ENCODE results near the gene GRIK2.
"Not testable (repeated sequence)": the region's sequence is repeated elsewhere in the genome, so short reads cannot be mapped to it uniquely, and the experiment has no call there.

GRIK2 gene

DNA sequence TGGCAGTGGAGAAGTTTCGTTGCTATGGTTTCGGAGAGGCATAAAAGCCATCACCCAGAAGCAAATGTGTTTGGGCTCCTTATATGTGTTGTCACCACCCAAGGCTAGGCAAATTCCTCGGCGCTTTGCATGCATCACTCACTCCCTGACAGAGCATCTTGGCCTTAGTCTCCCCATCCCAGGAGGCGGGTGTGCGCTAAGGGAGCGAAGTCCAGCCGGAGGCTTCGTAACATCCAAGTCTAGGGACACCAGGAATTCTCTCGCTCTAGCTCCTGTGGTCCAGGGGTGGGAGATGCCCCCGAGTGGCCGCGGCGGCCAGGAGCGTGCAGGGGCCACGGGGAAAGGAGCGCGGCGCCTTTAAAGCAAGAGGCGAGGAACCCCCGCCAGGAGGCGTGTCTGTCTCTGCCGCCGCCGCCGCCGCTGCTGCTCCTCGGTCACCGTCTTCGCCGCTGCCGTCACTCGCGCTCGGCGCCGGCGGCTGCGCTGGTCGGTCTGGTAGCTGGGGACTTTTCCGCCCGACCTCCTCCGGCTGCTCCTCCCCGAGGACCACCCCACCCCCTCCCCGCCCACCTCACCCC, at the start of gene GRIK2:
TSS of gene GRIK2 (plus strand) at position 458 of the 578 bp plus-strand sequence.
- DNase-seq, result peak; percentile 14

DNA sequence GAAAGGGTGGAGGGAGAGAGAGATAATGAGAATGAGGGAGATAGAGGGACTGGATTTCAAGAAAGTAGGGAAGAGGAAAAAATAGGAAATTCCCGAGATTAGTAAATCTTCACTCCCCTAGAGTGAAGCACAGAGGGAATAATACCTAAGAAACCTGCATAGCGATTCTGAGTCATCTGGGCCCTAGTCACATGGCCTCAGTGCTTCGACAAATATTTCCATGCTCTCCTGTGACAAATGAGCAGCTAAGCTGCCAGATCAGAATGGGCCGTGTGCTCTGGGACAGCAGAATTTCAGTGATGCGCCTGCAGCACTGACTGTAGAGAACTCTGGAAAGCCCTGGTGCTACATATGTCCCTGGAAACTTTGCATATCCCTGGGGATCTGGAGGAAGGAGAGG, 48.6 kb upstream of the GRIK2 start:
- no peak for DNase-seq

DNA sequence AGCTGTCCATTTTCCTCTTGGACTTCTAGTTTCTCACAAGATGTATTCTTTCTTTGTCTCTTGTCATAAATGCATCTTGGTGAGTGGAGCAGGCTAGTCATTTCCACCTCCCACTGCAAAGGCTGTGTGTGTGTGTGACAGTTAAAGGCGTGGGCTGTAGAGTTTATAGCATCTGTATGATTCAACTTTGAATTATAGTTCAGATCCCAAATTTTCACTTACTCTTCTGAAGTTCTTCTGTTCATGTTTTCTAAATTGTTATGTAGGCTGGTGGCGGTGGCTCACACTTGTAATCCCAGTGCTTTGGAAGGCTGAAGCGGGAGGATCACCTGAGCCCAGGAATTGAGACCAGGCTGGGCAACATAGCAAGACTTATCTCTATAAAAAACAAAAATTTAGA, 44.7 kb upstream of the GRIK2 start:
- DNase-seq, result no peak

DNA sequence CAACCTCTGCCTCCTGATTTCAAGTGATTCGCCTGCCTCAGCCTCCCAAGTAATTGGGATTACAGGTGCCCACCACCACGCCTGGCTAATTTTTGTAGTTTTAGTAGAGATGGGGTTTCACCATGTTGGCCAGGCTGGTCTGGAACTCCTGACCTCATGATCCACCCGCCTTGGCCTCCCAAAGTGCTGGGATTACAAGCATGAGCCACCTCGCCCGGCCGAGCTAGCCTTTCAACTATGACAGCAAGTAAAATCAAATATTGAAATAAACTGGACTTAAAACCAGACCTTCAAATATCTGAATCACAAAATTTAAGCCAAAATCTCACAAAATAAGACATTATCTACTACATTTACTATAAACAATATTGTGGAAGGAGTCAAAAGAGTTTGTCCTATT, 42.9 kb upstream of the GRIK2 start:
- not testable (repeated sequence) for DNase-seq

DNA sequence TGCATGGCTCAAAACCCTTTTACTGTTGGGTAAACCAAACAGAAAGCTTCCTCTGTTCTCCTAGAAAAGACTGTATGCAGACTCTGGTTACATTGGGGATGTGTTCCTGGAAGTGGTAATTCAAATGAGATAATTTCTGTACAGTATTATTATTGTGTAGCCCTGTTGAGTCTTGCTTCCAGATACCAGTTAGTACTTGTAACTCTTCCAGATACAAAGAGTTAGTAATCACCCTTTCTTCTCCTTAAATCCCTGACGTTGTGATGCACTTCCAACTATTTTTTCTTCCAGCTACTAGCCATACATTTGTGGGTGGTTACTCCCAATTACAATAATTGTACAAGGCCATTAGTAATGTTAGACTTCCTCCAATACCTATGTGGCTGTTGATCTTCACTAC, 42.3 kb upstream of the GRIK2 start:
- no peak for DNase-seq

DNA sequence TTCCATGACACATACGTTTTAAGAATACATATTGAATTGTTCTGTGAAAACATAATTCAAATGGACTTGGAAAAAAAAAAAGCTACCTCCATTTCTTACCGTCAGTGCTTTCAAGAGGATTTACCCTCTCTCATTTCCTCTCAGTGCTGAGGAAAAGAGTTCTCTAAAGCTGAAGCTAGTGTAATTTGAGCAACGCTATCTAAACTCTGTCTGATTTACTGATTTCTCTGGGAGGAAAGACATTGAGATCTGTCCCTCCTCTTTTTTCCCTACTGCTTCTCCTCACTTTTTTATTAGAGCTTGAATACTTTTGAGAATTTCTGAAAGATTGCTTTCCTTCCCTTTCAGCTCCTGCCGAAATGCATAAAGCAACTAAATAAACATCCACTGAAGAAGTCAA, 41.2 kb upstream of the GRIK2 start:
- no peak for DNase-seq

DNA sequence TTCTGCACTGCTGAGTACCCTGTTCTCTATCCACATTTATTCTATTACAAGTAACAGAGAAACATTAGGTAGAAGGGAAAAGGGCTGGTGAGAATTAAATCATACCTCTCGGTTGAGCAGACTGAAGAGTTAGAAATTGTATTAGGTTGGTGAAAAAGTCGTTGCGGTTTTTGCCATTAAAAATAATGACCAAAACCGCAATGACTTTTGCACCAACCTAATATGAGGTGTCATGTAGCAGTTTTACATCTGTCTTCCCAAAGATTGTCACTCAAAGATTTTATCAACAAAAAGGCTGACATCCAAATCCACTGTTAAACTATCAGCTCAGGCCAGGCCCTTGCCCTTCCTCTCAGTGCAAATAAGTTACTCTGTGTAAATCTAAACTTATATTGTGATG, 28.3 kb upstream of the GRIK2 start:
- DNase-seq, result no peak

DNA sequence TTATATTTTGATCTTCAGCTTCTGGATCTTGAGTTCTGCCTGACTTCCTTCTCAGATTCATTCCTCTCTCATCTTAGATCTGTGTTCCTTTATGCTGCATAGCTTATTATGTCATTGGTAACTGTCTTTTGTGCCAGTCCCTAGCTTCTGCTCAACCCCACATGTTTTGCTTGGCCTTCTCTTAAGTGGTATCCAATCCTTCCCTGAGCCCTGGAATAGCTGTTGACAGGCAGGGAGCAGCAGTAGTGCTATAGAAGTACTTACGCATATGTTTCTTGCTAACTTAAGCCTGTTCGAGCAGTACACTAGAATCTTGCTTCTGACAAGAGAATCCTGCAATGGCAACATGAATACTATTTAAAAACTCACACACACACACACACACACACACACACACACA, 13.6 kb upstream of the GRIK2 start:
- DNase-seq, result no peak

DNA sequence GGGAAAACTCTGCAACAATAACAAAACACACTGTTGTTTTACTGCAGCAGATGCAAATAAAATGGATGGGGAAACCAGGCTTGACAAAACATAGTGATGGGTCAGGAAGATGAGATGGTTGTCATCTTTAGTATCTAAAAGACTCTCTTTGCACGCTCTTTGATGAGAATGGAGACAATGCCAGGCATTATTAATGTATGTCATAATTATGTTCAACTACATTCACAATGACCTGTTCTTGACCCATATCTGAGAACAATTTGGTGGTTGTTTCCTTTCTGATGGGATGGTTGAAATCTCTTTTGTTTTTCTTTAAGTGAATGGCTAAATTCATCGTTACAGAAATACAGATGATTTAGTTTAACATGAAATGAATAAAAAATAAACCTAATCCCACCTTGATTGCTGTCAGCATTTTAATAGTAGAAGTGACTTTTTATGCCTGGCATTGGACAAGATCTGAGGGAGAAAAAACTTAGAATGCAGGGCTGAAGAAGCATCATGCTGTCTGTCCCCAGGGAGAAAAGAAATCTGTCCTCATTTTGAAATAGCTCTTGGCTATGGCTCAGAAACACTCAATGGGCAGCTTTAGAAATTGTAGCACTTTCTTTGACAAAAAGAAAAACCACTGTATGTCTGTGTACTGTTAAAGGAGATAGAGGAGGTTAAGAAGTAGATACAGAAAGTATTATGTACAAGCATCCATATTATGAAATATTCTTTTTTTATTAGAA, 12.4 kb upstream of the GRIK2 start:
- DNase-seq, result no peak

DNA sequence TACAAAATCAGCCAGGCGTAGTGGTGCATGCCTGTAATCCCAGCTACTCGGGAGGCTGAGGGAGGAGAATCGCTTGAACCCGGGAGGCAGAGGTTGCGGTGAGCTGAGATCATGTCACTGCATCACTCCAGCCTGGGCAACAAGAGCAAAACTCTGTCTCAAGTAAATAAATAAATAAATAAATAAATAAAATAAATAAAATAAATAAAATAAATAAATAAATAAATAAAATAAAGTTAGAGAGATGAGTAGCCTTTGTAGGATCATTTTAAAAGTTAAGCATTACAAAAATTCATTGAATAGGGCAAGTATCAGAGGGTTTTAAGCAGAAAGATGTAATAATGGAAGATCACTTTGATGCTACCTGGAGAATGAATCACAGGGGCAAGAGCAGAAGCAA, 9.8 kb upstream of the GRIK2 start:
- DNase-seq, result not testable (repeated sequence)

DNA sequence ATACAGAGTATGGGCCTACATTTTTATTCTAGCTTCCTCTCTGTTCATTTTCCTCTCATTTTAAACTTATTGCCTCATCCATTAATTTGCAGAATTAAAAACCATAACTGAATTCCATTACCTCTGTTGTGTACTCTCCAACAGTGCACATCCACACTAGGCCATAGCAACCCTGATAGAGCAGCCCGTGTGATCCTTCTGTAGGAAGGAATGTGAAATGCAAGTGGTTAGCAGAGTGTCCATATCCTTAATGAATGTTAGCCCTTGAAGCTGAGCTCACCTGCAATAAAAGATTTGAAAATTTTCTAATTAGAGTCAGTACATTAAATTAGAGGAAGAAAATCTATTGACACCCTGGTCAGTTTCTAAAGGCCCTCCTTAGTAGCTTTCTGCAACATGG, 6.5 kb upstream of the GRIK2 start:
- no peak for DNase-seq

DNA sequence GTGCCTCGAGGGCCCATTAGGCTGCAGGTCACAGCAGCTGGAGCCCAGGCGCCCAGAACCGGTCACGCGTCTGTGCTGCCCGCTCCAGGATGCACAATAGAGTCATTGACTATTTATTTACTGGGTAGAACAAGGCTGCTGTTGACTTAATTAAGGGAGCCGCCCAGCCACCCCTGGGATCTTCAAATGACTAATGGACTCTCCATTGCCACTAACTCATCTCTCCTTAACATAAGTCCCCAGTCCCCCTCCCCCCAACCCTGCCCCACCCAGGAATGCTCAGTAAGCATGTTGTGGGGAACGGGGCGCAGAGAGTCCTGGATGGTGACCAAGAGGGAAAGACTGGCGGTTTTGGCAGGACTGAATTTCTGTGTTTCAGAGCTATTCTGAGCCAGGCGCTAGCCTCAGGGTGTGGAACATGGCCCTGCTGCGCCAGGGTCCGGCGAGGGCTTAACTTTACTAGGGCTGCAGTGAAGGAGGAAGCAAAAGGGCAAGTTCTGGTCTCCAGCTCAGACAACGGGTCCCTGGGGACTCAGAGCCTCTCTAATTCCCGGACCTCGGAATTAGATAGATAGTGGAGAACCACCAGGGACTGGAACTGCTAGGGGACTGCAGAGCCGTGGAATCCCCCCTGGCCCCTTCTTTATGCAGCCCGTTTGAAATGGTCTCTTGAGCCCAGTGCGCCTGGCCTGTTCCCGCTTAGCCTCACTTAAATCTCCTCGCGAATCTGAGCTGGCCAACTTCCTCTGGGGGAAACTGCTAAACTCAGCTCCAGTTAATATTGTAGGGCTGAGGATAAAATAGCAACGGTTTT, 1.5 kb upstream of the GRIK2 start:
- DNase-seq, result no peak

DNA sequence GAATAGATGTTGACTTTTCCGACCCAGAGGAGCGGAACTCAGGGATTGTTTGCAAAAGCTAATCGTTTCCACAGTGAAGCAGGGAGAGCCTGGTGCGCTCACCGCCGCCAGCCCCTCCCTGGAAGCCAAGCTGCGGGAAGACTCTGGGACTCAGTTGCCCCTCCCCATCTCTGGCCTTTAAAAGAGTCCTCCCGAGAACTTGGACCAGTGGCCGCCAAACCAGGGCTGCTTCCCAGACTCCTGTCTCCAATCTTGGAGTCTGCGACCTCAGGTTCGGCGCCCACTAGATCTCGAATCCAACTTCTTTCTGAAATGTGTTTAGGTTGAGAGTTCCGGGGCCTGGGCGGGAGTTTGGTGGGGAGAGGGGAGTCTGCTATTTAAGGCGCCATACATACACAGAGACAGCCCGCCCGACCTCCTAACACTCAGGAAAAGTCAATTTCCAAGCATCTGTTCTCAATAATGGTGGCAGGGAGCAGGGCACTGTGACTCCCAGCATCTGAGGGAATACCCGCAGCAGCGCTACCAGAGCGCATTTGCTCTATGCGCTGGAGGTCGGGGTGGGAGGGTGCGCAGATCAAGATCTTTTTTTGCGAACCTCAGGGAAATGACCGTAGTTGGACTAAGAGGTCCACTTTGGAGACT, 800 bp upstream of the GRIK2 start:
- no peak for DNase-seq

DNA sequence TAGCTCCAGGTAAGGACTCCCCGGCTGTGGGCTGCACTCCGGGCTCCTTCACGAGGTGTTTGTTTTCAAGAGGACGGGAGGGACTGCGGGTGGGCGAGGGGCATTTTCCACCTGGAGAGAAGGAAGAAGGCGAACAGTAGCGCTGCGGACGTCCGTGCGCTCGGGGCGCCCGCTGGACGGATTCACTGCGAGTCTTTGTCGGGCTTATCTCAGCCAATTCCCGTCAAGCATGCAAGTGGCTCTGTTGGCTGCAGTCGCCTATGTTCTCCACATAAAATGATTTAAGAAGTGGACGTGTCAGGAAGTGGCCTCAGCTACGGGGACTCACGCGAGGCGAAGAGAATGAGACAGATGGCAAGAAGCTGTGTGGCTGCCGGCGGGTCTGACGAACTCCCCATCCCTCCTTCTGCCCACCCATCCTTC, 332 bp downstream of the GRIK2 start:
- no peak for DNase-seq

DNA sequence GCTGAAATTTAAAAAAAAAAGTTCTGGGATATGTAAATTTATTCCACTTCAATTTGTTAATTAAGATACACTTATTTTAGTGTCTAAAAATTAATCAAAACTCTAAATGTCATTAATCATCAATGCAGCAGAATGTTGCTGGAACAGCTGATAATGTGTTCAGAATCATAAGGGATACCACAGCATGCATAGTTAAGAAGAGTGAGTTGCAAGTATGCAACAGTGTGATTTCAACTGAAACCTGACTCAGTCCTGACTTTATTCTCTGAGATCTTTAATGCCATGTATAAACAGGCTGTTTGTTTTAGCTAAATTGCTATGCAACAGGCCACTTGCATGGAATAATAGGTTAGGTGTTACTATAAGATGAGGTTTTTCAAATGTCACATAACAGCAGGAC, 1.4 kb downstream of the GRIK2 start:
- peak; percentile 10 for DNase-seq

DNA sequence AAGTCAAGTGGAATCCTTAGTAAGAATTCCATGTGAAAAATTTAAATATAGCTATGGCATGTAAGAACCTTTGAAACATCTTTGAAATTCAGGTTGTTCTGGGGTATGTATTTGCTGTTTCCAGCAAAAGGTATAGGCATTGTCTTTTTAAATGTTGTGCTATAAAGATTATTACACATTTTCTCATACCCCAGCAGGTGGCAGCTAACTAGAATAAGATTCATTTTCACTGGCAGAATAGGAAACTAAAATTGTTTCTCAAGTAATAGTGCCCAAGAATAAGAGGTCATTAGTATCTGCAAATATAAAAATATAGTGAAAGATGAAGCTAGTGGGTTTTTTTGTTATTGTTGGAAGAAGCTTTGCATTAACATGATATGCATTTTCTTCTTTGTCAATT, 1.8 kb downstream of the GRIK2 start:
- no peak for DNase-seq

DNA sequence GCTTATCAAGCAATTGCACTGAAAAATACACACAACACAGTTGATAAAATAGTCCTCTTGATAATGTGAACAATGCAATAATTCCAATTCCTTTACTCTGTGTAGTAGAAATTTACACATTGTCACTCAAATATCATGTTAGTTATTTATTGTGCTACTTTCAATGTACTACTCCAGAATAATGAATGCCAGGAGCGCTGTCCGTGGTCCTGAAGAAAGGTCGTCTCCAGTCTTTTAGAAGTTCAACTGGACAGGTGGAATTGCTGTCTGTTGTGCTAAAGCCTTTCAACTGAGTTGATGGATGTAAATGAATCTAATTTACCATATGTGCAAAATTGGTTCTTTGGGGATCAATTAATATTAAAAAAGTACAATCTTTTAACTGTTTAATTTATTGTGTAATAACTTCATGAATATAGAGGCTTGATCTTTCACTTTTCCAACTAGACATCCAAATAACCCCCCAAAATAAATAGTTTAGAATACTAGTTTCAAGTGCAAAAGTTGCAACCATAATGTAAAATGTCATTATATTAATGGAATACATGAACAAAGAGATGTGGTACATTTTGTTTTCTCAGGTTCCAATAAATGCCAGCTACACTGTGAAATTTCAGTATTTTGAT, 3.2 kb downstream of the GRIK2 start:
- DNase-seq, result no peak

DNA sequence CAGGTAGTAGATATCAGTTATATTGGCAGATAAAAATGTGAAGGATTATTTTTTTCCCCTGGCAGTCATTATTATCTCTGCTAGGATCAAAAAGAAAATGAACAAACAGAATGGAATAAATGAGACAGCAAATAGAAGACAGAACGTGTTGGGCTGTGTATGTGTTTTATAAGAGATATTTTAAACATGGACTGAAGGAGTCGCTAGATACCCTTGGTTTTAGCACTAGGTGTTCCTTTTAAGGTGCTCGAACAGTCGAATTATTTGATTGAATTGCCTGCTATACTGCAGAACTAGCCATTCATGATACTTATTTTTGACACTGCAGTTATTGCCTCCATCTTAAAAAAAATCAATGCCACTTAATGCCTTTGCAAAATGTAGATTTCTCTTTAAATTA, 3.7 kb downstream of the GRIK2 start:
- DNase-seq, result peak; percentile 45

DNA sequence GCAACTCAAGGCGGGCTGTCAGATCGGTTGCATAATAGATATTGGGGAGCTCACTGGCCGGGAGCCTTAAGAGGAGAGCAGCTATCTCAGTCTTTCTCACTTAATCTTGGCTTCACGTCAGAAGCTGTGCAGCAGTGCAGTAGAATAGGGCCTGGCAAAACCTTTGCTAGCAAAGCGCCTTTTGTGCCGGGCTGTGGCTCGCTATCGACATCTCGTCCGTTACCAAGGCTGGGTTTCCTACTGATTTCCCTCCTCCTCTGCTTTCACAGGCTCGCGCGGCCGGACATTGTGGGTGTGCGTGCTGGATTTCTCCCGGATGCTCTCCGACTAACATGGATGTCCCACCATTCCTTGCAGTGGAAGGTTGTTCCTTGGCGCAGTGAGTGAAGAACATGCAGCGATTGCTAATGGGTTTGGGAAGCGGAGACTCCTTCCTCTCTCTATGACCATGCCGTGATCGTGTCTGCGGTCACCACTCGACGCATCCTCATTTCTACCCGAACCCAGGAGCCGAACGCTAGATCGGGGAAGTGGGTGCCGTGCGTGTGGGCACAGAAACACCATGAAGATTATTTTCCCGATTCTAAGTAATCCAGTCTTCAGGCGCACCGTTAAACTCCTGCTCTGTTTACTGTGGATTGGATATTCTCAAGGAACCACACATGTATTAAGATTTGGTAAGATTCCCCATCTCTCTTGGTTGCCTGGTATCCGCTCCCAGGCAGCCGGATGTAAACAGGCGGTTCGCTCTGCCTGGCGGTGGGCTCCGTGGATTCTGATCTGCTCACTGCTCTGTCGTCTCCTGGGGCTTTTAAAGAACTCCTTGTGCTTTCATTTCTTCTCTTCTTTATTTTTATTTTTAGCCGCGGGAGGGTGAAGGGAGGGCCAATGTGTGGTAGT, 5.5 kb downstream of the GRIK2 start:
- peak; percentile 34 for DNase-seq

DNA sequence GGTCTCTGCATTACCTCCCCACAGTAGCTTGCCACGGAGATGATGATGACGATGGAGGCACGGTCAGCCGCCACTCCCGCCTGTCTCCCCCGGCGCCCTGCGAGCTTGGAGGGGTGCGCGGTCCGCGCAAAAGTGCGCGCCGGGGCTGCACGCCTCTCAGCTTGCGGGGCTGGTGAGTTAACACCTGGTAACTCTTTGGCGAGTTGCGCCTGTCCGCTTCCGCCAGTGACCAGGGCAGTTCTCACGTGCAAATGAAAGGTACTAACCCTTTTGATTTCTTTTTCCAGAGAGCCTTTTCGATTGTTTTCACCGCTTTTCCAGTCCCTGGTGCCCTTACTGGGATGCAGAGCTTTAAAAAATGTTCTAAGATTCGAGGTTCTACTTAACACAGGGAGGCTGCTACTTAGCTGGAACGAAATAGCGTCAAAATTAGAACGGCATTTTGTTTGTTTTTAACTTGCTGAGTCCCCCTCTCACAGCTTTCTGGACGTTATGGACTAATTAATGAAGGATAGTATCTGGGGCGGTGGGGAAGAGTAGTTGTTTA, 6.2 kb downstream of the GRIK2 start:
- DNase-seq, result no peak

DNA sequence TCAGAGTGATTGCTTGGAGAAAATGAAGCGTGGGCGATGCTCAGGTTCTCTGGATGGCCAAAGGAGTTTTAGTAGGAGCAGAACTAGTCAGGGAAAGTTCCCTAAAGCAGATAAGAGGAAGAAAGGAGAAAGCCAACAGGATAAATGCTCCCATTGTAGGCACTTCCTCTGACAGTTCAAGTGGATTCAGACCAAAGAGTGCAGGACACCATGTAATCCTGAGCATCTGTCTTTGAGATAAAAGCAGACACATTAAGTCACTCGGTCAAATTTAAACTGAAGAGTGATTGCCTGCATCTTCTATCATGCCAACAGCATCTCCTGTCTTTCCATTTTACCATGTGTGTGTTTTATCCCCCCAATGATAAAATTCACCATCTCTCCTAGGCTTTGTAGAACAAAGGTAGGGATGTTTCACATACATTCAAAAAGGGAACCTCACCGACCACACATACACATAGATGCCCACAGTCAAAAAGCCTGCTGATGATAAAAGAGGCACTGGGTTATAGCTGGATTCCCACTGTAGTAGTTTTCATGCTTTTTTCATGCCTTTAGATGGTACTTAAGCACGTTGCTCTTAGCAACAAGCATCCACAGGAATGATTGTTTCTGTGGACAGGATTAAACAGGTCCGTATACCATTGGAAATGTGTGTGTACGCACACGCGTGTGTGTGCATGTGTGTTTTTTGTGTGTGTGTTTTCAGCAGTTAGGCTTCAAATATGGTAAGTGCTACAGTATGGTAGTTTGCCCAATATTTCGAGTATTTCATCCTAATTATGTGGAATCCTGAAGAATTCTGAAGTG, 7.0 kb downstream of the GRIK2 start:
- no peak for DNase-seq

Data from NCI-H2107 (cell line).